Measurements from ENCODE around the gene B4GALT5.

Gene B4GALT5

GRCh38 chr20:49637046-49637637 is 76.5 kb downstream of the B4GALT5 start:
- no peak for DNase-seq
- Histone ChIP-seq H3K36me3 (peaks cover 72% of the 10 kb centered on the region), H3K27me3 (no peaks in the 10 kb centered on the region), H3K9me3 (no peaks in the 10 kb centered on the region), H3K4me1 (peaks cover 32% of the 10 kb centered on the region), H3K4me3 (ENCODE audit: low read depth, low read length) (no peak overlapping the region)
- TF ChIP-seq CTCF (IDR thresholded peaks at IDR 0.05; ENCODE audit: low read depth, low read length) = no peak

- Histone ChIP-seq H3K4me3 (ENCODE audit: low read depth, low read length) (no peak overlapping the region), H3K4me1 (peaks cover 31% of the 10 kb centered on the region), H3K27me3 (no peaks in the 10 kb centered on the region), H3K36me3 (peaks cover 65% of the 10 kb centered on the region), H3K9me3 (no peaks in the 10 kb centered on the region)
- peak; percentile 48 for DNase-seq
- TF ChIP-seq CTCF (IDR thresholded peaks at IDR 0.05; ENCODE audit: low read depth, low read length) = no peak
Measured at GRCh38 chr20:49636447-49636846, 77.2 kb downstream of the B4GALT5 start.

GRCh38 chr20:49635866-49636265 is 77.8 kb downstream of the B4GALT5 start:
- TF ChIP-seq CTCF (IDR thresholded peaks at IDR 0.05; ENCODE audit: low read depth, low read length) = no peak
- DNase-seq = no peak
- Histone ChIP-seq H3K4me1 (peaks cover 31% of the 10 kb centered on the region), H3K27me3 (no peaks in the 10 kb centered on the region), H3K9me3 (no peaks in the 10 kb centered on the region), H3K36me3 (peaks cover 59% of the 10 kb centered on the region), H3K4me3 (ENCODE audit: low read depth, low read length) (no peak overlapping the region)

GRCh38 chr20:49635166-49635565 is 78.5 kb downstream of the B4GALT5 start:
- DNase-seq = peak; percentile 84
- Histone ChIP-seq H3K4me1 (peaks cover 25% of the 10 kb centered on the region), H3K36me3 (peaks cover 52% of the 10 kb centered on the region), H3K9me3 (no peaks in the 10 kb centered on the region), H3K27me3 (no peaks in the 10 kb centered on the region), H3K4me3 (ENCODE audit: low read depth, low read length) (no peak overlapping the region)
- no peak for TF ChIP-seq CTCF (IDR thresholded peaks at IDR 0.05; ENCODE audit: low read depth, low read length)

- Histone ChIP-seq H3K9me3 (no peaks in the 10 kb centered on the region), H3K27me3 (no peaks in the 10 kb centered on the region), H3K4me1 (peaks cover 24% of the 10 kb centered on the region), H3K36me3 (peaks cover 42% of the 10 kb centered on the region), H3K4me3 (ENCODE audit: low read depth, low read length) (no peak overlapping the region)
- no peak for TF ChIP-seq CTCF (IDR thresholded peaks at IDR 0.05; ENCODE audit: low read depth, low read length)
- DNase-seq = no peak
Measured at GRCh38 chr20:49634116-49634515, 79.6 kb downstream of the B4GALT5 start.

- Histone ChIP-seq H3K27me3 (no peaks in the 10 kb centered on the region), H3K9me3 (no peaks in the 10 kb centered on the region), H3K36me3 (peaks cover 38% of the 10 kb centered on the region), H3K4me1 (peaks cover 24% of the 10 kb centered on the region), H3K4me3 (ENCODE audit: low read depth, low read length) (no peak overlapping the region)
- TF ChIP-seq CTCF (IDR thresholded peaks at IDR 0.05; ENCODE audit: low read depth, low read length) = no peak
- no peak for DNase-seq
Measured at GRCh38 chr20:49633643-49634042, 80.0 kb downstream of the B4GALT5 start.

All from BE2C (cell line).